Measurements from ENCODE around the gene MGMT. TPM values are rescaled to one million over a fixed set of nuclear protein-coding genes. Genes with fewer than 3 reads are reported as not detected.

MGMT gene
- total and polyA plus RNA-seq, 9 of the 15 experiments (the other 6 are each of a cell fraction or from before 2014, with no cell fraction given), result 0.03 to 0.29 (median 0.11) TPM; not detected in 4

DNA sequence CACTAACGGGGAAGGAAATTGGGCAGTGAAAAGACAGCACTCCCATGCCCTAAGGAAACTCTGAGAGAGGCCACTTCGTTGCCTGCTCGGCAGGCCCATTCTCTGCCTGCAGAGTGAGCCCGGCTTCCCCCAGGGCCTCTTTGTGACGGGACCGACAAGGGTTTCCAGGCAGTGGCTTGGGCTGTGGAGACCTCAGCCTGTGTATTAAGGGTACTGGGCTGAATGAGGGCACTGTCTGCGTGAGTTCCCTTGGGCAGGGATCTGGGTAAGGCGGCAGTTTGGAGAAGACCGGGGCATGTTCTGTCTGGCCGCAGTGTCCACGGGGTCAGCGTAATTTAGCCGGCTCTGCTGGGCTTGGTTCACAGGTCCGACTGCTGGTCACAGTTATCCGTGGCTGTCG, 237.2 kb downstream of the MGMT start (continued):
- TF ChIP-seq EWSR1 (IDR thresholded peaks at IDR 0.05; ENCODE audit: borderline replicate concordance, low read depth, partially characterized antibody), result no peak
- TF ChIP-seq, protein P1, sequence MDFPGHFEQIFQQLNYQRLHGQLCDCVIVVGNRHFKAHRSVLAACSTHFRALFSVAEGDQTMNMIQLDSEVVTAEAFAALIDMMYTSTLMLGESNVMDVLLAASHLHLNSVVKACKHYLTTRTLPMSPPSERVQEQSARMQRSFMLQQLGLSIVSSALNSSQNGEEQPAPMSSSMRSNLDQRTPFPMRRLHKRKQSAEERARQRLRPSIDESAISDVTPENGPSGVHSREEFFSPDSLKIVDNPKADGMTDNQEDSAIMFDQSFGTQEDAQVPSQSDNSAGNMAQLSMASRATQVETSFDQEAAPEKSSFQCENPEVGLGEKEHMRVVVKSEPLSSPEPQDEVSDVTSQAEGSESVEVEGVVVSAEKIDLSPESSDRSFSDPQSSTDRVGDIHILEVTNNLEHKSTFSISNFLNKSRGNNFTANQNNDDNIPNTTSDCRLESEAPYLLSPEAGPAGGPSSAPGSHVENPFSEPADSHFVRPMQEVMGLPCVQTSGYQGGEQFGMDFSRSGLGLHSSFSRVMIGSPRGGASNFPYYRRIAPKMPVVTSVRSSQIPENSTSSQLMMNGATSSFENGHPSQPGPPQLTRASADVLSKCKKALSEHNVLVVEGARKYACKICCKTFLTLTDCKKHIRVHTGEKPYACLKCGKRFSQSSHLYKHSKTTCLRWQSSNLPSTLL (IDR thresholded peaks at IDR 0.05), result no peak
- no peak for TF ChIP-seq TCFL5 (CRISPR knock-in tag; conservative IDR thresholded peaks at IDR 0.05)
- no peak for TF ChIP-seq SREBF1 (IDR thresholded peaks at IDR 0.05; ENCODE audit: borderline replicate concordance, low read depth, low read length)
- no peak for TF ChIP-seq CEBPG (CRISPR knock-in tag; IDR thresholded peaks at IDR 0.05)
- TF ChIP-seq CEBPG (tag; conservative IDR thresholded peaks at IDR 0.05 in 1 of 2, IDR thresholded peaks at IDR 0.05 in 1 of 2), result no peak
- no peak for TF ChIP-seq SMAD4 (CRISPR knock-in tag; conservative IDR thresholded peaks at IDR 0.05)
- TF ChIP-seq POLR2H (tag; IDR thresholded peaks at IDR 0.05; ENCODE audit: low read depth), result no peak
- TF ChIP-seq RBM14 (IDR thresholded peaks at IDR 0.05; ENCODE audit: borderline replicate concordance, insufficient read depth, low read depth, low read length), result no peak
- no peak for TF ChIP-seq ZC3H8 (IDR thresholded peaks at IDR 0.05)
- TF ChIP-seq, protein P2, sequence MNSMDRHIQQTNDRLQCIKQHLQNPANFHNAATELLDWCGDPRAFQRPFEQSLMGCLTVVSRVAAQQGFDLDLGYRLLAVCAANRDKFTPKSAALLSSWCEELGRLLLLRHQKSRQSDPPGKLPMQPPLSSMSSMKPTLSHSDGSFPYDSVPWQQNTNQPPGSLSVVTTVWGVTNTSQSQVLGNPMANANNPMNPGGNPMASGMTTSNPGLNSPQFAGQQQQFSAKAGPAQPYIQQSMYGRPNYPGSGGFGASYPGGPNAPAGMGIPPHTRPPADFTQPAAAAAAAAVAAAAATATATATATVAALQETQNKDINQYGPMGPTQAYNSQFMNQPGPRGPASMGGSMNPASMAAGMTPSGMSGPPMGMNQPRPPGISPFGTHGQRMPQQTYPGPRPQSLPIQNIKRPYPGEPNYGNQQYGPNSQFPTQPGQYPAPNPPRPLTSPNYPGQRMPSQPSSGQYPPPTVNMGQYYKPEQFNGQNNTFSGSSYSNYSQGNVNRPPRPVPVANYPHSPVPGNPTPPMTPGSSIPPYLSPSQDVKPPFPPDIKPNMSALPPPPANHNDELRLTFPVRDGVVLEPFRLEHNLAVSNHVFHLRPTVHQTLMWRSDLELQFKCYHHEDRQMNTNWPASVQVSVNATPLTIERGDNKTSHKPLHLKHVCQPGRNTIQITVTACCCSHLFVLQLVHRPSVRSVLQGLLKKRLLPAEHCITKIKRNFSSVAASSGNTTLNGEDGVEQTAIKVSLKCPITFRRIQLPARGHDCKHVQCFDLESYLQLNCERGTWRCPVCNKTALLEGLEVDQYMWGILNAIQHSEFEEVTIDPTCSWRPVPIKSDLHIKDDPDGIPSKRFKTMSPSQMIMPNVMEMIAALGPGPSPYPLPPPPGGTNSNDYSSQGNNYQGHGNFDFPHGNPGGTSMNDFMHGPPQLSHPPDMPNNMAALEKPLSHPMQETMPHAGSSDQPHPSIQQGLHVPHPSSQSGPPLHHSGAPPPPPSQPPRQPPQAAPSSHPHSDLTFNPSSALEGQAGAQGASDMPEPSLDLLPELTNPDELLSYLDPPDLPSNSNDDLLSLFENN (IDR thresholded peaks at IDR 0.05; ENCODE audit: low read depth in 2 of 2, low read length in 2 of 2), result no peak
- no peak for TF ChIP-seq KDM2B (CRISPR knock-in tag; IDR thresholded peaks at IDR 0.05)
- no peak for TF ChIP-seq CAMTA2 (CRISPR knock-in tag; conservative IDR thresholded peaks at IDR 0.05)
- TF ChIP-seq HIVEP1 (CRISPR knock-in tag; IDR thresholded peaks at IDR 0.05), result no peak
- no peak for TF ChIP-seq SRSF9 (IDR thresholded peaks at IDR 0.05; ENCODE audit: borderline replicate concordance, low read depth, low read length)
- TF ChIP-seq CBFA2T2 (conservative IDR thresholded peaks at IDR 0.05), result no peak

All from K562 (cell line).